Loucy (cell line): Measurements from ENCODE around the gene APCDD1.

Experiments
- EZH2phosphoT487 ChIP-seq: fragments of 200-600 bp; IDR thresholded peaks from 2 replicates; pipeline ENCODE4 v1.6.1; 2018; ENCODE audit warnings: antibody characterized with exemption, mild to moderate bottlenecking, moderate library complexity, borderline replicate concordance
- TF ChIP-seq, protein P1 (sequence below): fragments of 200-600 bp; sonication (generic); conservative IDR thresholded peaks from 2 replicates; pipeline ENCODE4 v1.5.1; 2014; ENCODE audit warnings: mild to moderate bottlenecking, antibody characterized with exemption, low read length

DNA sequence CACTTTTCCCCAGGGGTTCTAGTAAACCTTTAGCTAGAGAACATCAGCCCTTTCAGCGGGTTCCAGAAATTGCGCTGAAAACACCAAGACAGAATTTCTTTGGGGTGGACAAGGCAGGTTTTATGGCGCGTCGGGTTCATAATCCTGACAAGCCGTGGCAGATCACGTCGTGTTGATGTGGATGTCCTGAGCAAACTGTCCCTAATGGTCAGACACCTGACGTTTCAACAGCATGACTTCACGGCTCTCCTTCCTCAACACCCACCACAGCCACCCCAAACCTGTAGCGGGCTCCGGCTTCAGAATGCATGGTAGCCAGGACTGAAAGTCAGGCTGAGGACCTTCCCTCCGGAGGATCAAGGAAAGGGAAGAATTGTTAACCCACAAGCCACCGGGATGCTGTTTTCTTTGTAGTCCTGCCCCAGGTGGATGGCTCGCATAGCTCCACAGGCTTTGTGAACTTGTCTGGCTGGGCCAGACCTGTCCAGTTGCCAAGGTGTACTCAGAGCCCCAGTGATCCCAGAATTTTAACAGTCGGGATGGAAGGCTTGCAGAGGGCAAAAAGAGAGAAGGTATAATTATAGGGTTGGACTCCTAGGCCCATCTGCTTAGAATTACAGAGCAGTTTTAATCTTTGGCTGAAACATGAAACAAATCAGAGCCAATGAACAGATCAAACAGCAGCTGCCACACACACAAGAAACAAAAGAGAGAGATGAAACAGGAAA, 1.5 kb downstream of the APCDD1 start:
- TF ChIP-seq, protein P1, sequence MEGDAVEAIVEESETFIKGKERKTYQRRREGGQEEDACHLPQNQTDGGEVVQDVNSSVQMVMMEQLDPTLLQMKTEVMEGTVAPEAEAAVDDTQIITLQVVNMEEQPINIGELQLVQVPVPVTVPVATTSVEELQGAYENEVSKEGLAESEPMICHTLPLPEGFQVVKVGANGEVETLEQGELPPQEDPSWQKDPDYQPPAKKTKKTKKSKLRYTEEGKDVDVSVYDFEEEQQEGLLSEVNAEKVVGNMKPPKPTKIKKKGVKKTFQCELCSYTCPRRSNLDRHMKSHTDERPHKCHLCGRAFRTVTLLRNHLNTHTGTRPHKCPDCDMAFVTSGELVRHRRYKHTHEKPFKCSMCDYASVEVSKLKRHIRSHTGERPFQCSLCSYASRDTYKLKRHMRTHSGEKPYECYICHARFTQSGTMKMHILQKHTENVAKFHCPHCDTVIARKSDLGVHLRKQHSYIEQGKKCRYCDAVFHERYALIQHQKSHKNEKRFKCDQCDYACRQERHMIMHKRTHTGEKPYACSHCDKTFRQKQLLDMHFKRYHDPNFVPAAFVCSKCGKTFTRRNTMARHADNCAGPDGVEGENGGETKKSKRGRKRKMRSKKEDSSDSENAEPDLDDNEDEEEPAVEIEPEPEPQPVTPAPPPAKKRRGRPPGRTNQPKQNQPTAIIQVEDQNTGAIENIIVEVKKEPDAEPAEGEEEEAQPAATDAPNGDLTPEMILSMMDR, result no peak
- TF ChIP-seq EZH2phosphoT487, result no peak
